GM12878 (cell line): ENCODE measurements around the gene SVOP. TPM values are rescaled to one million over a fixed set of nuclear protein-coding genes. Genes with fewer than 3 reads are reported as not detected.
"Not testable (repeated sequence)": the region's sequence is repeated elsewhere in the genome, so short reads cannot be mapped to it uniquely, and the experiment has no call there.

ENCODE experiments used
- ATAC-seq: fragments of 200-7000 bp; cut with Tn5 transposase; 3 replicates; pipeline ENCODE4 v1.9.1; 2020; ENCODE audit warnings: mild to moderate bottlenecking, moderate library complexity
- BruUV-seq: library from RNA; stranded (reverse); fragments of 400-500 nt; replicated peaks from 2 replicates; lab custom pipeline; 2021; lab: Mats Ljungman, UMichigan
- CTCF ChIA-PET: fragments of 300-600 bp; sonication (Branson Sonifier 250); formaldehyde crosslinking; extraction: SDS; loops from one replicate; lab custom pipeline; 2021; ENCODE audit warnings: inconsistent platforms; lab: Yijun Ruan, JAX
- POLR2A ChIA-PET: fragments of 350-600 bp; formaldehyde crosslinking; extraction: SDS; loops from one replicate; lab custom pipeline; 2021; ENCODE audit warnings: inconsistent platforms; lab: Charles Lee
- RAD21 ChIA-PET: fragments of 300-600 bp; sonication (Branson Sonifier 250); formaldehyde crosslinking; loops from one replicate; lab custom pipeline; 2023; ENCODE audit warnings: antibody characterized with exemption; ENCODE audit not compliant: unreplicated experiment; lab: Charles Lee
- SMC1A ChIA-PET: fragments of 300-600 bp; sonication (Branson Sonifier 250); formaldehyde crosslinking; loops from one replicate; lab custom pipeline; 2023; ENCODE audit not compliant: unreplicated experiment, uncharacterized antibody; lab: Charles Lee
- DNase-seq: peaks from one replicate; pipeline ENCODE4 v3.0.0-alpha.2; 2011; ENCODE audit warnings: low read depth, low spot score
- FAIRE-seq: peaks from 3 replicates; lab custom pipeline; 2011; peaks lifted over from hg19 to GRCh38; lab: Jason Lieb, UNC
- H2AFZ ChIP-seq: 2 replicates; pipeline ENCODE4 v1.6.0; 2011; ENCODE audit warnings: low read depth, low read length, control low read depth; ENCODE audit not compliant: control insufficient read depth
- H3K27ac ChIP-seq: 2 replicates; pipeline ENCODE4 v1.5.1; 2011; ENCODE audit warnings: control low read depth; ENCODE audit not compliant: control insufficient read depth, insufficient read depth
- H3K27me3 ChIP-seq, 2 experiments: replicated peaks in 1 of 2; 2 replicates each; pipeline versions ENCODE4 v1.6.0 to v1.6.1; 2011; ENCODE audit warnings: low read length in 1 of 2; ENCODE audit not compliant: control insufficient read depth in 2 of 2, insufficient read depth in 2 of 2
- H3K36me3 ChIP-seq, 2 experiments: 2 replicates each; pipeline ENCODE4 v1.5.1; 2011; ENCODE audit warnings: low read length in 1 of 2; ENCODE audit not compliant: control insufficient read depth in 2 of 2, insufficient read depth in 2 of 2
- H3K4me1 ChIP-seq: 2 replicates; pipeline ENCODE4 v1.6.1; 2011; ENCODE audit warnings: mild to moderate bottlenecking, low read length, moderate library complexity, mixed read lengths; ENCODE audit not compliant: control insufficient read depth, insufficient read depth
- H3K4me2 ChIP-seq: 2 replicates; pipeline ENCODE4 v1.6.0; 2011; ENCODE audit warnings: control low read depth; ENCODE audit not compliant: control insufficient read depth, insufficient read depth
- H3K4me3 ChIP-seq: fragments of 200-600 bp; sonication (generic); 2 replicates; pipeline ENCODE4 v1.5.1; 2016
- H3K79me2 ChIP-seq: 2 replicates; pipeline ENCODE4 v1.6.0; 2011; ENCODE audit warnings: low read length; ENCODE audit not compliant: control insufficient read depth, insufficient read depth
- H3K9ac ChIP-seq: 2 replicates; pipeline ENCODE4 v1.8.0; 2011; ENCODE audit warnings: low read length, control low read depth, mixed read lengths; ENCODE audit not compliant: control insufficient read depth, insufficient read depth
- H3K9me3 ChIP-seq: replicated peaks from 3 replicates; pipeline ENCODE4 v1.5.1; 2011; ENCODE audit warnings: mild to moderate bottlenecking, low read length; ENCODE audit not compliant: control insufficient read depth, insufficient read depth
- H4K20me1 ChIP-seq: 2 replicates; pipeline ENCODE4 v1.6.0; 2011; ENCODE audit not compliant: control insufficient read depth, insufficient read depth
- CHD1 ChIP-seq: IDR thresholded peaks from 2 replicates; pipeline ENCODE4 v1.6.1; 2012; ENCODE audit warnings: low read depth, low read length, improper control_type of control experiment
- MYB ChIP-seq: fragments of 150-350 bp; IDR thresholded peaks from 2 replicates; pipeline ENCODE4 v1.6.1; 2014; ENCODE audit warnings: mild to moderate bottlenecking, low read depth, low read length, borderline replicate concordance
- MYC ChIP-seq: IDR thresholded peaks from 2 replicates; pipeline ENCODE4 v1.6.1; 2011; ENCODE audit warnings: mild to moderate bottlenecking, low read length, moderate library complexity, inconsistent platforms; ENCODE audit not compliant: insufficient read depth, insufficient replicate concordance, insufficient read length, severe bottlenecking
- NRF1 ChIP-seq: conservative IDR thresholded peaks from 2 replicates; pipeline ENCODE4 v1.6.1; 2011; ENCODE audit warnings: mild to moderate bottlenecking, low read depth, low read length, improper control_type of control experiment
- SUPT20H ChIP-seq: IDR thresholded peaks from 2 replicates; pipeline ENCODE4 v1.6.1; 2011; ENCODE audit warnings: low read depth, mild to moderate bottlenecking, low read length, moderate library complexity, borderline replicate concordance; ENCODE audit not compliant: control insufficient read depth
- WGBS: methylation state at CpG from one replicate; pipeline ENCODE4 v1.1.6; 2016; ENCODE audit warnings: low lambda C conversion rate; ENCODE audit not compliant: insufficient replicate concordance, insufficient coverage; ENCODE audit errors: missing lambda C conversion rate; 5-methylcytosine and 5-hydroxymethylcytosine counted together
- in situ Hi-C: fragments of 300-500 bp; cut with MboI; formaldehyde crosslinking; loops from 9 replicates; pipeline ENCODE4 v1.14.3; 2018; ENCODE audit warnings: mixed read lengths
- intact Hi-C: fragments of 100-400 bp; cut with micrococcal nuclease; formaldehyde crosslinking; loops from one replicate; pipeline ENCODE4 v1.14.2; 2022; ENCODE audit not compliant: unreplicated experiment
- polyA plus RNA-seq, 11 experiments: library from polyadenylated mRNA; depleted of rRNA in 4 of 11; unstranded in 6 of 11; stranded (reverse) in 5 of 11; fragments of >200 nt; fragmentation: Nextera tagmentation in 4 of 11; fragmentation: Illumina TruSeq in 1 of 11; extraction: Ambion mirVana in 4 of 11; extraction: Trizol in 1 of 11; gene quantifications; 1 replicate in 1 of 11; 2 replicates in 10 of 11; pipeline versions ENCODE4 v1.2.1 to v1.2.3, GENCODE V29; 2011 to 2016; ENCODE audit warnings: inconsistent platforms in 2 of 11, missing spikeins in 2 of 11, low read depth in 1 of 11
- total RNA-seq, 4 experiments: library from RNA; depleted of rRNA in 3 of 4; stranded (reverse); fragments of >200 nt in 3 of 4; fragmentation: Illumina TruSeq in 1 of 4; extraction: Trizol in 1 of 4; gene quantifications; 2 replicates each; pipeline versions ENCODE4 v1.2.1 to v1.2.3, GENCODE V29; 2013 to 2021

SVOP gene
- total and polyA plus RNA-seq, 10 of the 15 experiments (the other 5 are each of a cell fraction or from before 2014, with no cell fraction given) = under 0.01 TPM; not detected in 9

GRCh38 chr12:108995370-108995992, 25.4 kb downstream of the SVOP start:
- Histone ChIP-seq H3K27ac (no peak overlapping the region), H3K9ac (no peak overlapping the region), H3K79me2 (no peaks in the 10 kb centered on the region), H3K9me3 (no peaks in the 10 kb centered on the region), H3K36me3 (no peaks in the 10 kb centered on the region), H3K4me3 (no peak overlapping the region), H3K4me2 (no peak overlapping the region), H3K27me3 (no peaks in the 10 kb centered on the region), H2AFZ (no peak overlapping the region), H4K20me1 (no peaks in the 10 kb centered on the region), H3K4me1 (no peaks in the 10 kb centered on the region)
- intact Hi-C loops = no loop called here
- no peak for DNase-seq
- ChIA-PET POLR2A (no interaction called here), RAD21 (no interaction called here), SMC1A (no interaction called here), CTCF (no interaction called here)
- in situ Hi-C loops = no loop called here
- 75% methylated on average over 6 of the region's 6 CpGs for WGBS
- no peak for FAIRE-seq
- ATAC-seq = no peak
- TF ChIP-seq MYB = no peak
- TF ChIP-seq NRF1 = no peak
- TF ChIP-seq MYC = no peak
- no peak for TF ChIP-seq SUPT20H
- TF ChIP-seq CHD1 = no peak
- BruUV-seq = no TSS peak

- H3K4me1 ChIP-seq, H3K9ac ChIP-seq, H3K27me3 ChIP-seq, H3K4me2 ChIP-seq, intact Hi-C loops, H3K79me2 ChIP-seq, CTCF ChIA-PET, H4K20me1 ChIP-seq, FAIRE-seq, H3K9me3 ChIP-seq, H3K36me3 ChIP-seq, in situ Hi-C loops, H3K27ac ChIP-seq, H2AFZ ChIP-seq, DNase-seq, POLR2A ChIA-PET, SMC1A ChIA-PET, RAD21 ChIA-PET, H3K4me3 ChIP-seq, ATAC-seq, BruUV-seq: not testable (repeated sequence)
- 45% methylated on average over 4 of the region's 5 CpGs for WGBS
Measured at GRCh38 chr12:108990103-108990502, 30.8 kb downstream of the SVOP start.
